ENCODE data around the gene QDPR.

Gene QDPR

GRCh38 chr4:17526695-17527477, 15.0 kb upstream of the QDPR start:
- DNase-seq, result no peak

DNA sequence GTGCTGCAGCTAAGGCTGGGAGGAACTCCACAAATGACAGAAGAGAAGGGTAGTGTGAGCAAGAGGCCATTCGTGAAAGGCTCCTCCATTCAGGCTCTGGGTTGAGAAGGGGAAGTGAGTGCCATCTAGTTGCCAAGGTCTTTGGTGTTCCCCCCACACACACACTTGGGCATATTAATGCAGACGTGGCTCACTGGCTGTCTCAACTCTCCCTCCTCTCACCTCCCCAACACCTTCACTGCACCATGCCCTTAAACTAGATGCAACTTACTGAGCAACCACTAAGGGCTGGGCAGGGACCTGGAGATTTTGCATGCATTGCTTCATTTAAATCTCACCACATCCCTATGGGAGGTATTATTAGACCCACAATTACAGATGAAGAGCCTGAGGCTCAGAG, 11.8 kb upstream of the QDPR start:
- DNase-seq, result no peak

DNA sequence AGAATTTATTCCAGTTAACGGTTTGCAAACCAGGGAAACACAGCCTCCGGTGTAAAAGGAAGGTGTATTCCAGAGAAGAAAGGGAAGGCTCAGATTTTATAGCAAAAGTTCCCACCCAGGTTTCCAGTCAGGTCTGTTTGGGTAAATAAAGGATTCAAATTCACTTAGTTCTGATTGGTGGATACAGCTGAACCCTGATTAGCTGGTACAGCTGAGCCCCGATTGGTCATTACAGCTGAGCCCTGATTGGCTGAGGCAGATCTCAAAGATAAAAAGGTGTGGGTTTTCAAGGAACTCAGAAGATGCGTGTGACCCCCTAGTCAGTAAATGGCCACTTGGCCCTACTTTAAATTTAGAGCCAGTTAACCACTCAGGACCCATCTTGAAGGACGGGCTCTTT, 9.7 kb upstream of the QDPR start:
- no peak for DNase-seq

GRCh38 chr4:17517664-17518063, 5.8 kb upstream of the QDPR start:
- DNase-seq, result no peak

GRCh38 chr4:17516980-17517379, 5.1 kb upstream of the QDPR start:
- DNase-seq, result no peak

- no peak for DNase-seq
Observed at GRCh38 chr4:17515445-17516407, 3.8 kb upstream of the QDPR start.

- DNase-seq, result no peak
Observed at GRCh38 chr4:17514865-17515264, 3.0 kb upstream of the QDPR start, which contains the start of gene CLRN2. Gene CLRN2, plus strand, starts transcription at chr4:17515165. Its CDS starts 102 bp downstream, at chr4:17515267.

- DNase-seq, result no peak
Observed at GRCh38 chr4:17512973-17513665, 1.2 kb upstream of the QDPR start.

DNA sequence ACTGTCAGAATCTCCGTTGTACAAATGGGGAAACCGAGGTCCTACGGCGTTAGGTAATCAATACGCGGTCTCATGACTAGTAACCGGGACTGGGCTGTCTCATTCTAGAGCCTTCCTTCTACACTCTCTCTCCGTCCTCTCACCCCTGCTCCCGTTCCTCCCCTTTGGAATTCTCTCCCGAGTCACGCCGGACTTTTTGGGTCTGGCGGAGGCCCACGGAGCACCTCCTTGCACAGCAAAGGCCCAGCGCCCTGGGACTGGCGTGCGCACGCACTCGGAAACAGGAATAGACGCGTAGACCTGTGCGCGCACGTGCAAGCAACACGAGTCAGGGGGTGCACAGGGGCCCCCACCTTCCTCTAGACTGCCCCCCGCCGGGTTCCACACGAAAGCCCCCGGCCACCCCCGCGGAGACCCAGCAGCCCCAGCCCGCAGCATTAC, 361 bp downstream of the QDPR start:
- DNase-seq, result no peak

DNA sequence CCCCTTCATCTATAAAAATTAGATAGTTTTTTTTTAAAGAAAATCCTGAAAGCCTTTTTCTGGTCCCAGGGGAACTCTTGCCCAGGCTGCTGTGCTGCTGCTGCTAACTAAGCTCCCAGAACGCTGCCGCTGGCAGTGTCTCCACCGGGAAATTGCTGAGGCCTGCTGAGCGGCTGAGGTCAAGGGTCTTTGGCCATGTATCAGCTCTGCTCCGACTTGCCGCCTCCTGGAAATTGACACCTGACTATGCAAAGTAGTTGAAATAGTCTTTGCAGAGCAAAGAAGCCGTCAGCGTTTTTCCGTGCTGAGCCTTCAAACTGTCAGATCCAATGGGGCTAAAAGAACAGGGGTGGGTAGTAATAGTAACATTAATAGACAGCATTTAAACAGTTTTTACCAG, 839 bp downstream of the QDPR start:
- DNase-seq, result no peak

- DNase-seq, result no peak
Observed at GRCh38 chr4:17510582-17510981, 1.3 kb downstream of the QDPR start.

- DNase-seq, result no peak
Observed at GRCh38 chr4:17504081-17504480, 7.8 kb downstream of the QDPR start.

- DNase-seq, result no peak
Observed at GRCh38 chr4:17502756-17503155, 9.1 kb downstream of the QDPR start.

GRCh38 chr4:17500574-17500973, 11.3 kb downstream of the QDPR start:
- no peak for DNase-seq

- DNase-seq, result no peak
Observed at GRCh38 chr4:17497890-17498523, 13.9 kb downstream of the QDPR start.

- DNase-seq, result no peak
Observed at GRCh38 chr4:17494258-17495190, 17.4 kb downstream of the QDPR start.

GRCh38 chr4:17493619-17494018, 18.3 kb downstream of the QDPR start:
- no peak for DNase-seq

GRCh38 chr4:17492876-17493275, 19.0 kb downstream of the QDPR start:
- no peak for DNase-seq

DNA sequence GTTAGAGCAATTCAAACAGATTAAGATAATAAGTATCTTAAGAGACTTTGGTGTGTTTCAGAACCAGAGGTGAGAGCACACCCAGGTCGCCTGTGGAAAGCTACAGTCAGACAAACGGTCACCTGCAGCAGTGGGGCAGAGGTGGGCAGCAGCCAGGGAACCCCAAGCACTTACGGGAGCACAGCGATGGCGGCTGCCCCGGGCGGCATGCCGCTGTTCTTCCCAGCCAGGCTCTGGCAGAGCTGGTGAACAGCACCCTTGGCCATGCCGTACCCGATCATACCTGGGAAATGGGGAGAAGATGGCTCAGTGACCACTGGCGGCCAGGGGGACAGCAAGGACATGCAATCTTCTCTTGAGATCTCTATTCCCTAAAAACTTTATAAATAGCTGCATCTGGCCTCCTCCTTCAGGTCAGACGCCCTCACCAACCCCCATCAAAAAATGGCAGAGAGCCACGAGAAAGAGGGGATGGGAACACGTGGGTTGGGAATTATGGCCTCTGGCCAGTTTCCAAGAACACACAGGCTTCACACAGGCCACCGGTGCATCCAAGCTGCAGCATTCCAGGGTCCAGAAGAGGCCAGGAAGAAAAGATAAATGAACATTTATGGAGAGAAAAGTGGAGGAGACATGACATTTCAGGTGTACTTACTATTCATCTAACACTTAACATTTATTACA, 19.7 kb downstream of the QDPR start:
- no peak for DNase-seq

DNA sequence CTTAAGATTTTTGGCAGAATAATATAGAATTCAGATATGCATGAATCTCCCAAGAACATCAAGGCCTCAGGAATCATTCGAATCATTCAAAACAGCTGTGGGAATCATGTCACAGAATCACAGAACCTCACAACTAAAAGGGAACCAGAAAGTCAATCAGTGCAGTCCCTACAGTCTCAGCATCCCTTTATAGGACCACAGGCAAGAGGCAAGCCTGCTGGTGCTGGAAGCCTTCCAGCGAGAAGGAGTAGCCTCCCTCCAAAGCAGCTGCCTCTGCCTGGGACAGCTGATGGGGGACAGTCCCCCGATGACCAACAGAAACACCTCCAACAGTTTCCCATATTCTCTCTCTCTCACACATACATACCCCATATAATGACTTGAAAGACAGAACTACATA, 20.7 kb downstream of the QDPR start:
- no peak for DNase-seq

DNA sequence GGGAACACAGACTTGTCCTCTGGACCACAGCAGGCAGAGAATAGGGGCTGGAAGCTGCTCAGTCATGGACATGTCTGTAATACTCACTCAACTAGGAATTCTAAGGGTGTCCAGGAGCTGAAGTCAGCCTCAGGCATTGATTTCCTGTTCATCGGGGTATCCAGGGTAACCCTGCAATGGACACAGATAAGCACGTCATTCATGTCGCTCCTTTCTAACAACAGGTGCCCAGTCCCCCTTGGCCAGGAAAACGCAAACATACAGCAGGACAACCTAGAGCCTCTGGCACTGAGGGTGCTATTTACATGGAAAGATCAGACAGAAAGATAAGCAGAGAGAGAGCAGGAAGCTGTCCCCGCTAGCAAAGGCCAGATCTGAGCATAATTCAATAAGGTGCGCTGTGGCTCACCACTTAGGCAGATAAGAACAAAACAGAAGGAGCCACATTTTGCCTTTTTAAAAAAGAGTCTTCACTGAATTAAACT, 21.3 kb downstream of the QDPR start:
- no peak for DNase-seq

Measured in NCI-H2171 (cell line).